Suprapubic skin (tissue), 4 donors: ENCODE measurements around the gene NCR2. TPM values are rescaled to one million over a fixed set of nuclear protein-coding genes. Genes with fewer than 3 reads are reported as not detected.

Experiments
- DNase-seq, 2 donors: peaks; one replicate each; pipeline ENCODE4 v3.0.0-alpha.2; 2019; ENCODE audit warnings: low spot score in 2 of 2
- H3K27ac ChIP-seq: fragments of 200-600 bp; sonication (generic); one replicate; pipeline ENCODE4 v1.5.1; 2019
- H3K27me3 ChIP-seq: fragments of 200-600 bp; sonication (generic); one replicate; pipeline ENCODE4 v1.5.1; 2019
- H3K36me3 ChIP-seq: fragments of 200-600 bp; sonication (generic); one replicate; pipeline ENCODE4 v1.5.1; 2019
- H3K4me1 ChIP-seq: fragments of 200-600 bp; sonication (generic); one replicate; pipeline ENCODE4 v1.5.1; 2019
- H3K4me3 ChIP-seq: fragments of 200-600 bp; sonication (generic); one replicate; pipeline ENCODE4 v1.5.1; 2019; ENCODE audit warnings: mild to moderate bottlenecking
- H3K9me3 ChIP-seq: fragments of 200-600 bp; sonication (generic); one replicate; pipeline ENCODE4 v1.5.1; 2019
- EP300 ChIP-seq: sonication (generic); formaldehyde crosslinking; IDR thresholded peaks from one replicate; pipeline ENCODE4 v1.6.1; 2017; ENCODE audit warnings: antibody characterized with exemption
- POLR2A ChIP-seq, 2 donors: fragments of 450-650 bp; IDR thresholded peaks; one replicate each; pipeline ENCODE4 v1.6.1; 2017; ENCODE audit warnings: antibody characterized with exemption in 2 of 2, mild to moderate bottlenecking in 2 of 2, moderate library complexity in 2 of 2
- POLR2AphosphoS5 ChIP-seq, 3 donors: sonication (generic); formaldehyde crosslinking; IDR thresholded peaks; one replicate each; pipeline ENCODE4 v1.6.1; 2017; ENCODE audit warnings: antibody characterized with exemption in 3 of 3
- WGBS: methylation state at CpG from one replicate; pipeline ENCODE4 v1.1.5; 2018; 5-methylcytosine and 5-hydroxymethylcytosine counted together
- total RNA-seq, 4 donors: library from RNA; depleted of rRNA; stranded (reverse); fragments of >200 nt; gene quantifications; one replicate each; pipeline ENCODE4 v1.1.0, GENCODE V29; 2016
- TF ChIP-seq, protein P1 (sequence below), 2 donors: fragments of 200-600 bp in 1 of 2; fragments of 450-650 bp in 1 of 2; sonication (generic) in 1 of 2; IDR thresholded peaks; one replicate each; pipeline ENCODE4 v1.5.1; 2016 to 2019; ENCODE audit warnings: antibody characterized with exemption in 2 of 2, mild to moderate bottlenecking in 1 of 2, moderate library complexity in 1 of 2

The NCR2 gene
- total RNA-seq, 4 donors from 2014 or later: not detected

DNA sequence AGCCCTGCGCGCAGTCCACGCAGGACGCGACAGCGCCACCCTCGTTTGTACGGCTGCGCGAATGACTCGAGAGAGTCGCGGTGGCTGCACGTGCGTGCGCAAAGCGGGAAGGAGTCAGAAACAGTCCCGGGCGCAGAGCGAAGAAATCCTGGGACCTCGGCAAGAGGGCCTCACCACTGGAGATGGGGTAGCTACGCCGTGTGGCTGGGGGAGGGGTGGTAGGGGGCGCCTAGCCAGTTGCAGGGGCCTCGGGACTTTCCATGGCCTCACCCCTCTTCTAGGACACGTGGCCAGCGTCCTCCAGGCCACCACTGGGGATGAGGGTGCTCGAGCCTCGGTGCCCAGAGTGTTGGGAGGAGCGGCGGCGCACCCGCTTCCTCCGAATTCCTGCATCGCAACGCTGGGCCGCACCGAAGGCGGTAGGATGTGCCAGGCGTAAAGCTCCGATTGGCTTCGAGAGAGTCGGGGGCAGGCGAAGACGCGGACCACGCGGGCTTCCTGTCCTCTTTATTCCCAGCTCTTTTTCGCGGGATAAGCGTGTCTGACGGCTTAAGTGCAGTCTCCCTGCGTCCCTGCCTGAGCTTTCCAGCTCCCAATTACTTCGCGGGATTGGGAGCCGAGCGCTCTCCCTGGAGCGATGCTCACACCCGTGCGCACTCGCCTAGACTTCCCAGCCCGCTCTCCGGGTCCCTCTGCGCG, 38.7 kb downstream of the NCR2 start:
- H3K4me1 ChIP-seq: peaks cover 50% of the 10 kb centered on the region
- H3K27ac ChIP-seq: no peak overlapping the region
- H3K27me3 ChIP-seq: peaks cover 100% of the 10 kb centered on the region
- H3K4me3 ChIP-seq: peak overlapping the region; percentile 31
- WGBS: 6% methylated on average over 10 of the region's 65 CpGs
- H3K36me3 ChIP-seq: no peaks in the 10 kb centered on the region
- H3K9me3 ChIP-seq: no peaks in the 10 kb centered on the region
- no peak for DNase-seq
- TF ChIP-seq POLR2AphosphoS5 (IDR thresholded peaks at IDR 0.05) (no peak), EP300 (no peak), POLR2A (IDR thresholded peaks at IDR 0.05) (no peak)
- TF ChIP-seq, protein P1, sequence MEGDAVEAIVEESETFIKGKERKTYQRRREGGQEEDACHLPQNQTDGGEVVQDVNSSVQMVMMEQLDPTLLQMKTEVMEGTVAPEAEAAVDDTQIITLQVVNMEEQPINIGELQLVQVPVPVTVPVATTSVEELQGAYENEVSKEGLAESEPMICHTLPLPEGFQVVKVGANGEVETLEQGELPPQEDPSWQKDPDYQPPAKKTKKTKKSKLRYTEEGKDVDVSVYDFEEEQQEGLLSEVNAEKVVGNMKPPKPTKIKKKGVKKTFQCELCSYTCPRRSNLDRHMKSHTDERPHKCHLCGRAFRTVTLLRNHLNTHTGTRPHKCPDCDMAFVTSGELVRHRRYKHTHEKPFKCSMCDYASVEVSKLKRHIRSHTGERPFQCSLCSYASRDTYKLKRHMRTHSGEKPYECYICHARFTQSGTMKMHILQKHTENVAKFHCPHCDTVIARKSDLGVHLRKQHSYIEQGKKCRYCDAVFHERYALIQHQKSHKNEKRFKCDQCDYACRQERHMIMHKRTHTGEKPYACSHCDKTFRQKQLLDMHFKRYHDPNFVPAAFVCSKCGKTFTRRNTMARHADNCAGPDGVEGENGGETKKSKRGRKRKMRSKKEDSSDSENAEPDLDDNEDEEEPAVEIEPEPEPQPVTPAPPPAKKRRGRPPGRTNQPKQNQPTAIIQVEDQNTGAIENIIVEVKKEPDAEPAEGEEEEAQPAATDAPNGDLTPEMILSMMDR (IDR thresholded peaks at IDR 0.05): no peak

DNA sequence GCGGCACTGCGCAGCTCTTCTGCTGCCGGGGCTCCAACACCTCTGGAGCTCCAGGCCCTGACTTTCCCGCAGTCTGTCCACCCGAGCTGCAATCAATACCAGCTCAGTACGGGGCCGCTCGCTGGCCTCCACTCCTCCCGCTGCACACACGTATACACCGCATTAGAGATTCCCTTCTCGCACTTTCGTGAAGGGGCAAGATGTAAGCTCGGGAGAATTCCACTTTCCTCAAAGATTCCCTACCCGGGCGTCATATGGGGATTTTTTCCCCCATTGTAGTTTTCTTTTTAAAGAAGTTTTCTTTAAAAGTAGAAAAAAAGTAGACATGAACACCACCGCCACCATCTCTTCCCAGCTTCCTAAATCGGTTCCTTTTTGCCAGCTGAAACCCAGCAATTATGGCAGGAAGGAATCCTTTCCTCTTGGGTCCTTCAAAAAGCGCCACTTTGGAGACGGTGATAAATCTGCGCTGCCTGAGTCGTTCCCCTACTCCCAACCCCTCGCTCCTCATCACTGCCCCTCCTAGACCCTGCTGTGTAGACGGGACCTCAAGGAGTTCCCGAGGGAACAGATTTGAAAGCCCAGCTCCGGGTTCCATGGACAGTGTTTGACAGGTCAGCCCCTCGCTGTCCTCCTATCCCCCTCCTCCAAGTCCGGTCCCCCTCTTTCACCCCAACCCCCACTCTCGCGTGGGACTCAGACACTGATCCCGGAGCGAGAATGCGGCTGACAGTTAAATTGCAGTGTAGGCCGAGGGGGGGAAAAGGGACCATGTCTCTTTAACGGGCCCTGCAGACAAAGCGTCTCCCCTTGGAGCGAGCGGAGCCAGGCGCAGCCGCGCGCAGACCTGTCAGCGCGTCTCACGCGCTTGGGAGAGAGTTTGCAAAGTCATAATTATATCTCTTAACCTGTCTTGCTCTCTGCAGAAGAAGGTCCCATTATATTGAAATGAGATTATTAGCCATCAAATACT, 39.5 kb downstream of the NCR2 start:
- no peak for DNase-seq
- no peaks in the 10 kb centered on the region for H3K9me3 ChIP-seq
- 7% methylated on average over 46 of the region's 46 CpGs for WGBS
- peaks cover 48% of the 10 kb centered on the region for H3K4me1 ChIP-seq
- no peak overlapping the region for H3K4me3 ChIP-seq
- TF ChIP-seq POLR2A (IDR thresholded peaks at IDR 0.05) (no peak), EP300 (no peak), POLR2AphosphoS5 (IDR thresholded peaks at IDR 0.05) (no peak)
- TF ChIP-seq, protein P1 (IDR thresholded peaks at IDR 0.05): no peak
- H3K27ac ChIP-seq: no peak overlapping the region
- no peaks in the 10 kb centered on the region for H3K36me3 ChIP-seq
- H3K27me3 ChIP-seq: peaks cover 96% of the 10 kb centered on the region

DNA sequence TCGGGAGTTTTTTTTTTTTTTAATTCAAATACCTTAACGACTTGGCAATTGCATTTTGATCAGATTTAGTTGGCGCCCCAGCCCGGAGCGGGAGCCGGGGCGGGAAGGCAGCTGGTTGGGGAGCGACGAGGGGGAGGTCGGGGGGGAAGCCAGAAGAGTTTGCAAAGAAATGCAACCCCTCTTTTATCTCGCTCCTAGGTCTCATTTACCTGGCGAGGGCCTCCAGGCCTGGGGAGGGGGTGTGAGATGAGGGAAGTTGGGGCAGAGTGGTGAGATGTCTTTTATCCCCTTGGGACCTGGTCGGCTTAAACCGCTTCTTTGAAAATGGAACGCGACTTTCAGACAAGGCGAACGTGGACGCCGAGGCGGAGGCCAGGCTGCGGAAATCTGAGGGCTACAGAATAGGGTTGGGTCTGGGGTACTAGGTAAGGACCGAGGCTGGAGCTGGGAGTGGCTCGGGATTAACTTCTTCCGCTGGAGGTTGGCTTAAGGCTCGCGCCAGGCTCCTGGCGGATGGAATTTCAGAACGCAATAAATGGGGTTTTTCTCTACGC, 40.3 kb downstream of the NCR2 start:
- peaks cover 88% of the 10 kb centered on the region for H3K27me3 ChIP-seq

DNA sequence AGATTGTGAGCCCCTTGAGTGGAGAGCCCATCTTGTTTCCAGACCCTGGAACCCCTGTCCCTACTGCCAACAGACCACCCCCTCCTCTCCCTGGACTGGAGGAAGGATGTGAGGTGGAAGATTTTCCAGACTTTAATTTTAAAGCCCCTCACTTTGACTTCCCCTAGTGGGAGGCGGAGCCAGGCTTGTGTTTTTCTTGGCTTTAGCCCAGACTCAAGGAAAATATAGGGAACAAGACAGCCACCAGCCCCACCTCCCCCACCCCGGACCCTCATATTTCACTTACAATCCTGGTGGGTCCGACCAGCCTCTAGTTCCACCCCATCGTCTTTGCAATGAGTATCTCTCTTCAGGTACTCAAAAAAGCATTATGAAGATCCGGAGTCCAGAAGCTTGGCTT, 40.8 kb downstream of the NCR2 start:
- H3K4me3 ChIP-seq: no peak overlapping the region
- 64% methylated on average over 5 of the region's 5 CpGs for WGBS
- no peak for TF ChIP-seq POLR2A (IDR thresholded peaks at IDR 0.05)
- TF ChIP-seq EP300: no peak
- no peak for TF ChIP-seq POLR2AphosphoS5 (IDR thresholded peaks at IDR 0.05)

More for the DNA sequence above, 40.3 kb downstream of the NCR2 start:
- Histone ChIP-seq H3K36me3 (no peaks in the 10 kb centered on the region), H3K4me1 (peaks cover 48% of the 10 kb centered on the region), H3K9me3 (no peaks in the 10 kb centered on the region), H3K27ac (no peak overlapping the region), H3K4me3 (no peak overlapping the region)
- TF ChIP-seq, protein P1 (IDR thresholded peaks at IDR 0.05): no peak
- no peak for TF ChIP-seq EP300
- TF ChIP-seq POLR2AphosphoS5 (IDR thresholded peaks at IDR 0.05): no peak
- no peak for TF ChIP-seq POLR2A (IDR thresholded peaks at IDR 0.05)
- WGBS: 14% methylated on average over 30 of the region's 30 CpGs
- DNase-seq: no peak

DNA sequence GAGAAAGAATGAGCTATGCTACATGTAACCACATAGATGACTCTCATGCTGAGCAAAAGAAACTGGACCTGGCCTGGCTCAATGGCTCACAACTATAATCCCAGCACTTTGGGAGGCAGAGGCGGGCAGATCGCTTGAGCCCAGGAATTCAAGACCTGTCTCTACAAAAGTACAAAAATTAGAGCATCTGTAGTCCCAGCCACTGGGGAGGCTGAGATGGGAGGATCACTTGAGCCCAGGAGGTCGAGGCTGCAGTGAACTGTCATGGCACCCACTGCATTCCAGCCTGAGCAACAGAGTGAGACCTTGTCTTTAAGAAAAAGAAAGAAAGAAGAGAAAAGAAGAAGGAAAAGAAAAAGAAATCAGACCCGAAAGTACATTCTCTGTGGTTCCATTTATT, 41.7 kb downstream of the NCR2 start:
- WGBS: 77% methylated on average over 4 of the region's 4 CpGs
- Histone ChIP-seq H3K4me1 (peaks cover 38% of the 10 kb centered on the region), H3K27ac (no peak overlapping the region), H3K27me3 (peaks cover 81% of the 10 kb centered on the region), H3K9me3 (no peaks in the 10 kb centered on the region), H3K4me3 (no peak overlapping the region), H3K36me3 (no peaks in the 10 kb centered on the region)
- DNase-seq: no peak
- TF ChIP-seq, protein P1 (IDR thresholded peaks at IDR 0.05): no peak

More for the DNA sequence above, 40.8 kb downstream of the NCR2 start:
- H3K27ac ChIP-seq: no peak overlapping the region
- H3K9me3 ChIP-seq: no peaks in the 10 kb centered on the region
- DNase-seq: no peak
- peaks cover 83% of the 10 kb centered on the region for H3K27me3 ChIP-seq
- peaks cover 47% of the 10 kb centered on the region for H3K4me1 ChIP-seq
- no peaks in the 10 kb centered on the region for H3K36me3 ChIP-seq
